Testis (tissue), 2 donors: ENCODE measurements around the gene BCAS3.

Experiments
- CTCF ChIP-seq, 3 experiments: fragments of 450-650 bp in 2 of 3; fragments of 200-600 bp in 1 of 3; sonication (generic) in 1 of 3; IDR thresholded peaks; one replicate each; pipeline ENCODE4 v1.5.1; 2016 to 2019; ENCODE audit warnings: antibody characterized with exemption in 3 of 3, mild to moderate bottlenecking in 2 of 3, moderate library complexity in 1 of 3
- POLR2A ChIP-seq: fragments of 450-650 bp; IDR thresholded peaks from one replicate; pipeline ENCODE4 v1.6.1; 2017; ENCODE audit warnings: antibody characterized with exemption, mild to moderate bottlenecking, moderate library complexity

DNA sequence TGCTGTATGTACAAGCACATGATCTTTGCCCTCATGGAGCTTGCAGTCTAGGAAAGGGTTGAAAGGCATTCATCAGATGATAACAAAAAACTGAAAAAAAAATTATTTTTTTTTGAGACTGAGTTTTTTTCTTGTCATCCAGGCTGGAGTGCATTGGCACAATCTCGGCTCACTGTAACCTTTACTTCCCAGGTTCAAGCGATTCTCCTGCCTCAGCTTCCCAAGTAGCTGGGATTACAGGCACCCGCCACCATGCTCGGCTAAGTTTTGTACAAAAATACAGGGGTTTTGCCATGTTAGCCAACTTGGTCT is 38.7 kb upstream of the BCAS3 start:
- TF ChIP-seq CTCF (IDR thresholded peaks at IDR 0.05) (no peak), POLR2A (no peak)
